Measurements from ENCODE around the gene PTPN18. TPM values are rescaled to one million over a fixed set of nuclear protein-coding genes. Genes with fewer than 3 reads are reported as not detected.

The PTPN18 gene
- total and polyA plus RNA-seq, 2 donors (not counting 1 experiment from before 2014, with no cell fraction given), result 91.0 to 102 TPM

DNA sequence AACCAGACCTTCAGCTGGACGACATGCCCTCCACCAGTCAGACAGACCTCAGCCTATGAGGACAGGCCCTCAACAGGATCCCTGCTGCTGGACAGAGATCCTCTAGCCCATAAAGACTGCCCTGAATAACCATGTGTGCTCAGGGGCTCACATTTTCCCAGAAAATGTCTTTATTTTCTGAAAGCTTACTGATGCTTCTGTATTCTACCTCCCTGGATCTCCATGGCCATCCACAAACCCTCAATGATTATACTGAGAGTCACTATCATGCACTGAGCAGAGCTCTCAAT is 1.8 kb upstream of the PTPN18 start:
- Mint-ChIP-seq H3K9me3 (ENCODE audit: insufficient read depth) (no peaks in the 10 kb centered on the region), H3K27ac (no peak overlapping the region), H3K4me3 (peak overlapping the region; percentile 86), H3K4me1 (peaks cover 33% of the 10 kb centered on the region), H3K27me3 (no peaks in the 10 kb centered on the region)
- no peak overlapping the region for H3K4me3 ChIP-seq (ENCODE audit: control extremely low read depth in 1 of 5, extremely low read depth in 1 of 5, insufficient read depth in 1 of 5, low read depth in 2 of 5, low read length in 4 of 5)
- intact Hi-C loops (cut with micrococcal nuclease), result loop anchor here (10.0 kb wide), 1 partner anchor 71 kb away; no protein-coding TSS in a partner anchor
- H3K4me2 ChIP-seq (replicated peaks; ENCODE audit: low read depth, low read length, poor library complexity, severe bottlenecking), result no peak overlapping the region
- no peaks in the 10 kb centered on the region for H3K79me2 ChIP-seq (ENCODE audit: control insufficient read depth, insufficient read depth, low read length)
- no peak overlapping the region for H2AFZ ChIP-seq (ENCODE audit: insufficient read depth, low read depth, low read length, poor library complexity, severe bottlenecking)
- no peaks in the 10 kb centered on the region for H3K9me3 ChIP-seq (ENCODE audit: control extremely low read depth in 1 of 3, control insufficient read depth in 2 of 3, insufficient read depth in 1 of 3, low read length in 2 of 3)
- H3K36me3 ChIP-seq (replicated peaks in 1 of 2; ENCODE audit: control extremely low read depth in 1 of 2, control insufficient read depth in 1 of 2, extremely low read depth in 1 of 2, insufficient read depth in 2 of 2, low read length in 1 of 2), result no peaks in the 10 kb centered on the region
- H3K4me1 ChIP-seq (ENCODE audit: control insufficient read depth in 2 of 2, insufficient read depth in 2 of 2, low read length in 2 of 2), result peaks cover 9 to 31% of the 10 kb centered on the region in 2 donors
- DNase-seq, result no peak
- no peak overlapping the region for H3K27ac ChIP-seq (ENCODE audit: low read length in 2 of 2)
- WGBS (ENCODE audit: insufficient coverage), result 100% methylated on average over 1 of the region's 1 CpG
- H4K20me1 ChIP-seq (ENCODE audit: control insufficient read depth, insufficient read depth, low read length, poor library complexity, severe bottlenecking), result no peaks in the 10 kb centered on the region
- TF ChIP-seq EZH2 (IDR thresholded peaks at IDR 0.05; ENCODE audit: borderline replicate concordance, insufficient read depth, low read depth, low read length, poor library complexity, severe bottlenecking), result no peak
- TF ChIP-seq, protein P1, sequence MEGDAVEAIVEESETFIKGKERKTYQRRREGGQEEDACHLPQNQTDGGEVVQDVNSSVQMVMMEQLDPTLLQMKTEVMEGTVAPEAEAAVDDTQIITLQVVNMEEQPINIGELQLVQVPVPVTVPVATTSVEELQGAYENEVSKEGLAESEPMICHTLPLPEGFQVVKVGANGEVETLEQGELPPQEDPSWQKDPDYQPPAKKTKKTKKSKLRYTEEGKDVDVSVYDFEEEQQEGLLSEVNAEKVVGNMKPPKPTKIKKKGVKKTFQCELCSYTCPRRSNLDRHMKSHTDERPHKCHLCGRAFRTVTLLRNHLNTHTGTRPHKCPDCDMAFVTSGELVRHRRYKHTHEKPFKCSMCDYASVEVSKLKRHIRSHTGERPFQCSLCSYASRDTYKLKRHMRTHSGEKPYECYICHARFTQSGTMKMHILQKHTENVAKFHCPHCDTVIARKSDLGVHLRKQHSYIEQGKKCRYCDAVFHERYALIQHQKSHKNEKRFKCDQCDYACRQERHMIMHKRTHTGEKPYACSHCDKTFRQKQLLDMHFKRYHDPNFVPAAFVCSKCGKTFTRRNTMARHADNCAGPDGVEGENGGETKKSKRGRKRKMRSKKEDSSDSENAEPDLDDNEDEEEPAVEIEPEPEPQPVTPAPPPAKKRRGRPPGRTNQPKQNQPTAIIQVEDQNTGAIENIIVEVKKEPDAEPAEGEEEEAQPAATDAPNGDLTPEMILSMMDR (IDR thresholded peaks at IDR 0.05), result no peak
- POLR2A ChIA-PET, result interaction anchor here (2.4 kb wide), 1 partner anchor 12 kb away, joined by 12 read pairs; the partner anchor contains the start of gene IMP4
- ATAC-seq (ENCODE audit: low read depth), result no peak
- CTCF ChIA-PET, result interaction anchor here (1.7 to 4.2 kb wide), 2 partner anchors 10 to 19 kb away, joined by 5 to 31 read pairs; partner anchors contain the start of gene IMP4
- H3K27me3 ChIP-seq (replicated peaks in 1 of 4; ENCODE audit: control extremely low read depth in 1 of 4, control insufficient read depth in 3 of 4, insufficient read depth in 4 of 4, low read length in 3 of 4), result peaks cover 0 to 7% (median 3%) of the 10 kb centered on the region in 4 experiments
- no peak overlapping the region for H3K9ac ChIP-seq (ENCODE audit: low read length)

DNA sequence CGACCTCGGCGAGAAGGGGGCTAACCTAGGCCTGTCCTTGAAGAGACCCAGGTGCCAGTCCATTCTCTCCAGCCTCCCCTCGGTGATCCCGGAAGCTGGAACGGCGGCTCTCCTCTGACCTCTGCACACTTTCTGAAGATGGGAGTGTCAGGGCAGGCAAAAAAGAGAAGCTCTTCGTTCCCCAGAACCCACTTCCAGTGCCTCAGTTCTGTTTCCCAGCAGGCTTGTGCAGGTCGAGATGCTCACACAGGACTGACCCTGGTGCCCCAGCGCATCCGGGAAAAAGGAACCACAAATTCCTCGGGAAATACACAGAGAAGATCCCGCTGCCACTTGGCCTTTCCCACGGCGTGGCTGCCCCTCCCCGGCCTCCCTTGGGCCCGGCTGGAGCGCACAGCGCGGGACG is 681 bp upstream of the PTPN18 start:
- Mint-ChIP-seq H3K4me1 (peaks cover 33% of the 10 kb centered on the region), H3K27ac (peak overlapping the region; percentile 48), H3K4me3 (peak overlapping the region; percentile 86), H3K27me3 (no peaks in the 10 kb centered on the region), H3K9me3 (ENCODE audit: insufficient read depth) (no peaks in the 10 kb centered on the region)
- peak overlapping the region in 4 of 5 experiments; percentile 50 to 73 (median 69) for H3K4me3 ChIP-seq (ENCODE audit: control extremely low read depth in 1 of 5, extremely low read depth in 1 of 5, insufficient read depth in 1 of 5, low read depth in 2 of 5, low read length in 4 of 5)
- peak overlapping the region; percentile 89 for H2AFZ ChIP-seq (ENCODE audit: insufficient read depth, low read depth, low read length, poor library complexity, severe bottlenecking)
- no peaks in the 10 kb centered on the region for H3K36me3 ChIP-seq (replicated peaks in 1 of 2; ENCODE audit: control extremely low read depth in 1 of 2, control insufficient read depth in 1 of 2, extremely low read depth in 1 of 2, insufficient read depth in 2 of 2, low read length in 1 of 2)
- intact Hi-C loops (cut with micrococcal nuclease), result loop anchor here (1.0 to 10.0 kb wide), 3 partner anchors 13 to 70 kb away; partner anchors contain the start of gene IMP4
- H3K9ac ChIP-seq (ENCODE audit: low read length), result peak overlapping the region; percentile 67
- no peaks in the 10 kb centered on the region for H3K79me2 ChIP-seq (ENCODE audit: control insufficient read depth, insufficient read depth, low read length)
- no peaks in the 10 kb centered on the region for H4K20me1 ChIP-seq (ENCODE audit: control insufficient read depth, insufficient read depth, low read length, poor library complexity, severe bottlenecking)
- peaks cover 9 to 31% of the 10 kb centered on the region in 2 donors for H3K4me1 ChIP-seq (ENCODE audit: control insufficient read depth in 2 of 2, insufficient read depth in 2 of 2, low read length in 2 of 2)
- H3K27ac ChIP-seq (ENCODE audit: low read length in 2 of 2), result no peak overlapping the region
- no peak for ATAC-seq (ENCODE audit: low read depth)
- peak overlapping the region; percentile 89 for H3K4me2 ChIP-seq (replicated peaks; ENCODE audit: low read depth, low read length, poor library complexity, severe bottlenecking)
- TF ChIP-seq, protein P1 (IDR thresholded peaks at IDR 0.05), result no peak
- no peak for TF ChIP-seq EZH2 (IDR thresholded peaks at IDR 0.05; ENCODE audit: borderline replicate concordance, insufficient read depth, low read depth, low read length, poor library complexity, severe bottlenecking)
- no peak for DNase-seq
- POLR2A ChIA-PET, result interaction anchor here (2.4 kb wide), 1 partner anchor 13 kb away, joined by 12 read pairs; the partner anchor contains the start of gene IMP4
- CTCF ChIA-PET, result interaction anchor here (1.4 to 4.2 kb wide), 3 partner anchors 8 to 18 kb away, joined by 4 to 31 read pairs (median 9); partner anchors contain the start of gene IMP4
- H3K9me3 ChIP-seq (ENCODE audit: control extremely low read depth in 1 of 3, control insufficient read depth in 2 of 3, insufficient read depth in 1 of 3, low read length in 2 of 3), result no peaks in the 10 kb centered on the region
- 24% methylated on average over 21 of the region's 21 CpGs for WGBS (ENCODE audit: insufficient coverage)
- peaks cover 0 to 7% (median 3%) of the 10 kb centered on the region in 4 experiments for H3K27me3 ChIP-seq (replicated peaks in 1 of 4; ENCODE audit: control extremely low read depth in 1 of 4, control insufficient read depth in 3 of 4, insufficient read depth in 4 of 4, low read length in 3 of 4)
